H1 (cell line): ENCODE measurements around the gene MIP. TPM values are rescaled to one million over a fixed set of nuclear protein-coding genes. Genes with fewer than 3 reads are reported as not detected.

Experiments
- CTCF ChIA-PET: fragments of 300-600 bp; sonication (Branson Sonifier 250); formaldehyde crosslinking; loops from one replicate; lab custom pipeline; 2021; ENCODE audit not compliant: partially characterized antibody; lab: Charles Lee
- POLR2A ChIA-PET: fragments of 300-600 bp; sonication (Branson Sonifier 250); formaldehyde crosslinking; loops from one replicate; lab custom pipeline; 2021; ENCODE audit warnings: inconsistent platforms; ENCODE audit not compliant: partially characterized antibody; lab: Charles Lee
- DNase-seq, 2 experiments: peaks; one replicate each; pipeline versions ENCODE4 v3.0.0 to v3.0.0-alpha.2; 2010 to 2022; ENCODE audit warnings: low spot score in 2 of 2, low read depth in 1 of 2, mixed read lengths in 1 of 2
- FAIRE-seq: peaks from 2 replicates; lab custom pipeline; 2011; peaks lifted over from hg19 to GRCh38; lab: Jason Lieb, UNC
- H2AFZ ChIP-seq: 2 replicates; pipeline ENCODE4 v1.8.1; 2012; ENCODE audit warnings: low read length, inconsistent platforms
- H2AK5ac ChIP-seq: 2 replicates; pipeline ENCODE4 v1.6.1; 2013; ENCODE audit warnings: low read depth, low read length
- H2BK120ac ChIP-seq: replicated peaks from 2 replicates; pipeline ENCODE3; 2013; ENCODE audit warnings: low read depth, low read length, inconsistent platforms
- H2BK12ac ChIP-seq: 2 replicates; pipeline ENCODE4 v1.6.1; 2013; ENCODE audit warnings: low read depth, low read length
- H2BK15ac ChIP-seq: 2 replicates; pipeline ENCODE4 v1.6.1; 2013; ENCODE audit warnings: low read length
- H2BK20ac ChIP-seq: 2 replicates; pipeline ENCODE4 v1.6.1; 2013; ENCODE audit warnings: low read length
- H2BK5ac ChIP-seq: 2 replicates; pipeline ENCODE4 v1.6.1; 2013; ENCODE audit warnings: low read depth, low read length
- H3K14ac ChIP-seq: 2 replicates; pipeline ENCODE4 v1.6.1; 2013; ENCODE audit warnings: inconsistent platforms; ENCODE audit not compliant: insufficient read length
- H3K18ac ChIP-seq: 2 replicates; pipeline ENCODE4 v1.6.1; 2013; ENCODE audit warnings: low read length; ENCODE audit errors: extremely low read depth
- H3K23ac ChIP-seq: 2 replicates; pipeline ENCODE4 v1.6.1; 2013; ENCODE audit warnings: inconsistent platforms; ENCODE audit not compliant: insufficient read length
- H3K23me2 ChIP-seq: 2 replicates; pipeline ENCODE4 v1.6.1; 2013; ENCODE audit warnings: low read depth, low read length
- H3K27ac ChIP-seq: 2 replicates; pipeline ENCODE4 v1.6.1; 2011; ENCODE audit warnings: low read depth, low read length, inconsistent platforms
- H3K27me3 ChIP-seq, 4 experiments: replicated peaks in 1 of 4; 1 replicate in 1 of 4; 2 replicates in 3 of 4; pipeline versions ENCODE4 v1.6.1 to v1.8.1; 2011 to 2013; ENCODE audit warnings: low read length in 3 of 4, mild to moderate bottlenecking in 3 of 4, inconsistent platforms in 2 of 4, mixed read lengths in 2 of 4, moderate library complexity in 1 of 4; ENCODE audit not compliant: control insufficient read depth in 3 of 4, insufficient read depth in 3 of 4; ENCODE audit errors: extremely low read depth in 1 of 4
- H3K36me3 ChIP-seq, 4 experiments: 2 replicates each; pipeline versions ENCODE4 v1.6.1 to v1.8.1; 2011 to 2013; ENCODE audit warnings: mild to moderate bottlenecking in 4 of 4, low read length in 3 of 4, moderate library complexity in 2 of 4, control low read depth in 1 of 4, inconsistent platforms in 1 of 4; ENCODE audit not compliant: insufficient read depth in 4 of 4, control insufficient read depth in 2 of 4
- H3K4ac ChIP-seq: replicated peaks from 2 replicates; pipeline ENCODE3; 2013; ENCODE audit warnings: low read length, low read depth, mixed read lengths, inconsistent platforms; ENCODE audit not compliant: insufficient read length
- H3K4me1 ChIP-seq, 4 experiments: replicated peaks in 1 of 4; 1 replicate in 1 of 4; 2 replicates in 3 of 4; pipeline versions ENCODE4 v1.6.1 to v1.8.1; 2011 to 2013; ENCODE audit warnings: low read length in 3 of 4, inconsistent platforms in 2 of 4, mixed read lengths in 1 of 4; ENCODE audit not compliant: insufficient read depth in 4 of 4, control insufficient read depth in 3 of 4
- H3K4me2 ChIP-seq, 2 experiments: 2 replicates each; pipeline versions ENCODE4 v1.6.1 to v1.8.1; 2011 to 2013; ENCODE audit warnings: low read depth in 2 of 2, low read length in 2 of 2, control low read depth in 1 of 2, inconsistent platforms in 1 of 2, mild to moderate bottlenecking in 1 of 2; ENCODE audit not compliant: insufficient read depth in 1 of 2
- H3K4me3 ChIP-seq, 4 experiments: fragments of 200-600, 300-600 bp in 1 of 4; sonication (generic), shearing (Covaris generic), sonication (Bioruptor Twin) in 1 of 4; 2 replicates each; pipeline versions ENCODE4 v1.5.1 to v1.8.1; 2011 to 2016; ENCODE audit warnings: low read length in 4 of 4, low read depth in 3 of 4, control low read depth in 2 of 4, inconsistent platforms in 2 of 4, mild to moderate bottlenecking in 2 of 4, mixed read lengths in 1 of 4, moderate library complexity in 1 of 4; ENCODE audit not compliant: insufficient read depth in 2 of 4; ENCODE audit errors: extremely low read depth in 1 of 4
- H3K56ac ChIP-seq: replicated peaks from 2 replicates; pipeline ENCODE3; 2013; ENCODE audit warnings: low read depth, mild to moderate bottlenecking, mixed read lengths, low read length, inconsistent platforms; ENCODE audit not compliant: insufficient read length
- H3K79me1 ChIP-seq: 2 replicates; pipeline ENCODE4 v1.6.1; 2013; ENCODE audit warnings: low read depth, low read length, control low read depth
- H3K79me2 ChIP-seq, 2 experiments: 2 replicates each; pipeline versions ENCODE4 v1.6.1 to v1.8.1; 2012 to 2013; ENCODE audit warnings: low read length in 2 of 2, mild to moderate bottlenecking in 2 of 2, inconsistent platforms in 1 of 2; ENCODE audit not compliant: insufficient read depth in 2 of 2, control insufficient read depth in 1 of 2
- H3K9ac ChIP-seq, 4 experiments: replicated peaks in 1 of 4; 1 replicate in 1 of 4; 2 replicates in 3 of 4; pipeline versions ENCODE4 v1.6.1 to v1.8.1; 2011 to 2013; ENCODE audit warnings: low read depth in 3 of 4, low read length in 3 of 4, control low read depth in 2 of 4, mild to moderate bottlenecking in 2 of 4, moderate library complexity in 2 of 4, inconsistent platforms in 1 of 4; ENCODE audit errors: extremely low read depth in 1 of 4
- H3K9me3 ChIP-seq, 2 experiments: 2 replicates each; pipeline versions ENCODE4 v1.6.1 to v1.8.1; 2012 to 2013; ENCODE audit warnings: mild to moderate bottlenecking in 2 of 2, moderate library complexity in 2 of 2, control low read depth in 1 of 2, inconsistent platforms in 1 of 2, low read depth in 1 of 2, low read length in 1 of 2, mixed read lengths in 1 of 2; ENCODE audit not compliant: insufficient read depth in 2 of 2
- H4K20me1 ChIP-seq, 2 experiments: replicated peaks in 1 of 2; 2 replicates each; pipeline versions ENCODE3 to v1.8.1; 2011 to 2013; ENCODE audit warnings: inconsistent platforms in 2 of 2, low read length in 2 of 2, mild to moderate bottlenecking in 1 of 2; ENCODE audit not compliant: insufficient read depth in 2 of 2, control insufficient read depth in 1 of 2
- H4K5ac ChIP-seq: 2 replicates; pipeline ENCODE4 v1.6.1; 2013; ENCODE audit warnings: low read length, low read depth, mixed read lengths, inconsistent platforms; ENCODE audit not compliant: insufficient read length
- H4K8ac ChIP-seq: 2 replicates; pipeline ENCODE4 v1.8.0; 2013; ENCODE audit warnings: mild to moderate bottlenecking, moderate library complexity, low read length, inconsistent platforms; ENCODE audit not compliant: insufficient read depth; ENCODE audit errors: extremely low read depth
- H4K91ac ChIP-seq: replicated peaks from 2 replicates; pipeline ENCODE3; 2013; ENCODE audit warnings: low read length, mixed read lengths, inconsistent platforms; ENCODE audit not compliant: insufficient read length
- BCL11A ChIP-seq, 2 experiments: IDR thresholded peaks; one replicate each; pipeline ENCODE4 v1.6.1; 2011; ENCODE audit warnings: low read depth in 2 of 2, low read length in 2 of 2, mild to moderate bottlenecking in 2 of 2
- EP300 ChIP-seq, 2 experiments: IDR thresholded peaks; 1 replicate in 1 of 2; 2 replicates in 1 of 2; pipeline ENCODE4 v1.6.1; 2011 to 2012; ENCODE audit warnings: low read depth in 2 of 2, low read length in 2 of 2, mild to moderate bottlenecking in 2 of 2, borderline replicate concordance in 1 of 2, inconsistent platforms in 1 of 2, moderate library complexity in 1 of 2
- FOSL1 ChIP-seq: IDR thresholded peaks from 2 replicates; pipeline ENCODE4 v1.6.1; 2011; ENCODE audit warnings: mild to moderate bottlenecking, low read depth, low read length, moderate library complexity; ENCODE audit not compliant: insufficient read depth
- KDM1A ChIP-seq: fragments of 200-600, 300-600 bp; sonication (generic); IDR thresholded peaks from 2 replicates; pipeline ENCODE4 v1.7.1; 2016; ENCODE audit warnings: mild to moderate bottlenecking, low read length, borderline replicate concordance
- KDM4A ChIP-seq: IDR thresholded peaks from one replicate; pipeline ENCODE4 v1.7.1; 2012; ENCODE audit warnings: low read depth, mild to moderate bottlenecking, moderate library complexity, low read length, inconsistent platforms; ENCODE audit not compliant: severe bottlenecking
- PHF8 ChIP-seq: fragments of 200-600 bp; sonication (generic); conservative IDR thresholded peaks from 2 replicates; pipeline ENCODE4 v1.7.1; 2012; ENCODE audit warnings: low read depth, mild to moderate bottlenecking, inconsistent platforms, low read length, moderate library complexity
- SAP30 ChIP-seq: fragments of 300-600 bp; sonication (generic); IDR thresholded peaks from 2 replicates; pipeline ENCODE4 v1.7.1; 2012; ENCODE audit warnings: low read length, moderate library complexity, mild to moderate bottlenecking, inconsistent platforms; ENCODE audit not compliant: insufficient read depth, insufficient replicate concordance
- SIX5 ChIP-seq: IDR thresholded peaks from 2 replicates; pipeline ENCODE4 v1.6.1; 2011; ENCODE audit warnings: mild to moderate bottlenecking, low read depth, low read length
- SP2 ChIP-seq: IDR thresholded peaks from 2 replicates; pipeline ENCODE4 v1.6.1; 2012; ENCODE audit warnings: mild to moderate bottlenecking, low read length, inconsistent platforms
- WGBS, 2 experiments: shearing (Covaris generic) in 1 of 2; methylation state at CpG; one replicate each; pipeline versions ENCODE4 v1.1.6 to v1.1.7; 2013 to 2015; ENCODE audit warnings: low lambda C conversion rate in 2 of 2, mixed read lengths in 2 of 2, inconsistent platforms in 1 of 2, low coverage in 1 of 2, missing lambda C conversion rate in 1 of 2; ENCODE audit not compliant: insufficient replicate concordance in 2 of 2, insufficient coverage in 1 of 2, insufficient read length in 1 of 2; ENCODE audit errors: extremely low coverage in 1 of 2, missing lambda C conversion rate in 1 of 2; 5-methylcytosine and 5-hydroxymethylcytosine counted together
- polyA plus RNA-seq, 7 experiments: library from polyadenylated mRNA; depleted of rRNA in 3 of 7; stranded (reverse) in 5 of 7; unstranded in 2 of 7; fragments of >200 nt in 5 of 7; fragments of 200-250 nt in 2 of 7; gene quantifications; 1 replicate in 5 of 7; 2 replicates in 1 of 7; 4 replicates in 1 of 7; pipeline versions ENCODE4 v1.2.1 to v1.2.3, GENCODE V29; 2011 to 2013; ENCODE audit warnings: missing spikeins in 2 of 7, mixed read lengths in 2 of 7
- total RNA-seq: library from RNA; stranded (reverse); fragmentation: NEBNext Ultra II Directional; extraction: Animal tissue kit (Norgen Biotek cat#: 25700); gene quantifications from 2 replicates; pipeline ENCODE4 v1.2.1, GENCODE V29; 2021
- TF ChIP-seq, protein P1 (sequence below): IDR thresholded peaks from 2 replicates; pipeline ENCODE4 v1.6.1; 2011; ENCODE audit warnings: low read length, improper control_type of control experiment

The MIP gene
- total and polyA plus RNA-seq, 2 of the 8 experiments (the other 6 are each of a cell fraction or from before 2014, with no cell fraction given) = 0.05 TPM; not detected in 1

DNA sequence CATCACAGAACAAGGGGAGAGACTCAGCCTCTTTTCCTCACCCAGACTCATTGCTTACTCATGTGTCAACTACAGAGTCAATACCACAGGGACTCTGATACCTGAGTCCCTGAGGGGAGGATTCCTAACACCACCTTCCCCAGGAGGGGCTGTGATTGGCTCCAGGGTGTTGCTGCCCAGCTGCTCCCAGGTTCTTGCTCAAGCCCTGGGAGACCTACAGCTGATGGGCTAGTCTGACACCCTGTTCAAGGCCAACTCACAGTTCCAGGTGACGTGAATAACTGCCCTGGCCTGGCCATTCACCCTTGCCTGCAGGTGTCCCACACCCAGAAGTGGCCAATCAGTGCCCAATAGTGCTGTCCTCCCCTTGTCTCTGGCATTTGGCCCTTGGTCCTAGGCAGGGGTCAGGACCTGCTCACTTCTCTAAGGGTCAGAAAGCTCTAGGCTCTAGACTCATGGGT lies 22.5 kb upstream of the MIP start:
- CTCF ChIA-PET = interaction anchor here (1.1 to 1.5 kb wide), 5 partner anchors 13 to 160 kb away, joined by 3 to 4 read pairs (median 3); partner anchors contain the start of genes CNPY2 and STAT2

More for the DNA sequence above, 22.5 kb upstream of the MIP start:
- no peak overlapping the region for H4K91ac ChIP-seq
- H4K5ac ChIP-seq = no peak overlapping the region
- DNase-seq = no peak
- H2AK5ac ChIP-seq = no peak overlapping the region
- no peaks in the 10 kb centered on the region for H3K27me3 ChIP-seq
- H3K18ac ChIP-seq = no peak overlapping the region
- H3K9ac ChIP-seq = no peak overlapping the region; a peak in 1 of 7 replicates
- H3K4me3 ChIP-seq = no peak overlapping the region
- no peak overlapping the region for H2BK15ac ChIP-seq
- H2BK12ac ChIP-seq = no peak overlapping the region
- H3K79me2 ChIP-seq = no peaks in the 10 kb centered on the region; a peak in 1 of 4 replicates
- H3K56ac ChIP-seq = no peak overlapping the region
- 85% methylated on average over 1 of the region's 1 CpG; no CpG with 5 or more reads in 1 of the 2 experiments for WGBS, 2 experiments
- H2BK20ac ChIP-seq = no peak overlapping the region
- POLR2A ChIA-PET = interaction anchor here (0.6 to 5.7 kb wide), 6 partner anchors 7 to 115 kb away, joined by 3 to 53 read pairs (median 6); partner anchors contain the start of genes SPRYD4 and TIMELESS
- peaks cover 6% of the 10 kb centered on the region for H3K79me1 ChIP-seq
- TF ChIP-seq FOSL1 = no peak
- no peak for TF ChIP-seq KDM1A
- TF ChIP-seq SAP30 = no peak
- no peak for TF ChIP-seq KDM4A
- no peak for TF ChIP-seq PHF8
- TF ChIP-seq EP300 (IDR thresholded peaks at IDR 0.05; ENCODE audit: borderline replicate concordance in 1 of 2, low read depth in 2 of 2, low read length in 2 of 2) = no peak
- TF ChIP-seq, protein P1, sequence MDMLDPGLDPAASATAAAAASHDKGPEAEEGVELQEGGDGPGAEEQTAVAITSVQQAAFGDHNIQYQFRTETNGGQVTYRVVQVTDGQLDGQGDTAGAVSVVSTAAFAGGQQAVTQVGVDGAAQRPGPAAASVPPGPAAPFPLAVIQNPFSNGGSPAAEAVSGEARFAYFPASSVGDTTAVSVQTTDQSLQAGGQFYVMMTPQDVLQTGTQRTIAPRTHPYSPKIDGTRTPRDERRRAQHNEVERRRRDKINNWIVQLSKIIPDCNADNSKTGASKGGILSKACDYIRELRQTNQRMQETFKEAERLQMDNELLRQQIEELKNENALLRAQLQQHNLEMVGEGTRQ = no peak
- no peak for TF ChIP-seq BCL11A (IDR thresholded peaks at IDR 0.05; ENCODE audit: low read depth in 2 of 2, low read length in 2 of 2)
- TF ChIP-seq SP2 = no peak
- no peak for TF ChIP-seq SIX5
- TF ChIP-seq, all 59 proteins: peak for 0
- Histone ChIP-seq H2AFZ (no peak overlapping the region), H4K8ac (no peak overlapping the region), H3K4me2 (no peak overlapping the region), H4K20me1 (peaks cover 2% of the 10 kb centered on the region in 2 experiments), H3K23ac (no peak overlapping the region), H3K4ac (no peak overlapping the region), H2BK120ac (no peak overlapping the region), H3K36me3 (peaks cover 0 to 10% (median under 1%) of the 10 kb centered on the region in 4 experiments; a peak in 5 of 8 replicates), H3K14ac (no peak overlapping the region), H3K9me3 (no peaks in the 10 kb centered on the region), H3K27ac (no peak overlapping the region), H3K4me1 (peaks cover 0 to 3% (median 0%) of the 10 kb centered on the region in 4 experiments; a peak in 1 of 7 replicates), H3K23me2 (no peaks in the 10 kb centered on the region), H2BK5ac (no peak overlapping the region)
- FAIRE-seq = no peak
